Hair follicular keratinocyte (primary cell): ENCODE measurements around the gene DCC. TPM values are rescaled to one million over a fixed set of nuclear protein-coding genes. Genes with fewer than 3 reads are reported as not detected.

Experiments used
- total RNA-seq: library from RNA; depleted of rRNA; stranded (reverse); fragments of >200 nt; gene quantifications from 2 replicates; pipeline ENCODE4 v1.2.3, GENCODE V29; 2015

Gene DCC, protein sequence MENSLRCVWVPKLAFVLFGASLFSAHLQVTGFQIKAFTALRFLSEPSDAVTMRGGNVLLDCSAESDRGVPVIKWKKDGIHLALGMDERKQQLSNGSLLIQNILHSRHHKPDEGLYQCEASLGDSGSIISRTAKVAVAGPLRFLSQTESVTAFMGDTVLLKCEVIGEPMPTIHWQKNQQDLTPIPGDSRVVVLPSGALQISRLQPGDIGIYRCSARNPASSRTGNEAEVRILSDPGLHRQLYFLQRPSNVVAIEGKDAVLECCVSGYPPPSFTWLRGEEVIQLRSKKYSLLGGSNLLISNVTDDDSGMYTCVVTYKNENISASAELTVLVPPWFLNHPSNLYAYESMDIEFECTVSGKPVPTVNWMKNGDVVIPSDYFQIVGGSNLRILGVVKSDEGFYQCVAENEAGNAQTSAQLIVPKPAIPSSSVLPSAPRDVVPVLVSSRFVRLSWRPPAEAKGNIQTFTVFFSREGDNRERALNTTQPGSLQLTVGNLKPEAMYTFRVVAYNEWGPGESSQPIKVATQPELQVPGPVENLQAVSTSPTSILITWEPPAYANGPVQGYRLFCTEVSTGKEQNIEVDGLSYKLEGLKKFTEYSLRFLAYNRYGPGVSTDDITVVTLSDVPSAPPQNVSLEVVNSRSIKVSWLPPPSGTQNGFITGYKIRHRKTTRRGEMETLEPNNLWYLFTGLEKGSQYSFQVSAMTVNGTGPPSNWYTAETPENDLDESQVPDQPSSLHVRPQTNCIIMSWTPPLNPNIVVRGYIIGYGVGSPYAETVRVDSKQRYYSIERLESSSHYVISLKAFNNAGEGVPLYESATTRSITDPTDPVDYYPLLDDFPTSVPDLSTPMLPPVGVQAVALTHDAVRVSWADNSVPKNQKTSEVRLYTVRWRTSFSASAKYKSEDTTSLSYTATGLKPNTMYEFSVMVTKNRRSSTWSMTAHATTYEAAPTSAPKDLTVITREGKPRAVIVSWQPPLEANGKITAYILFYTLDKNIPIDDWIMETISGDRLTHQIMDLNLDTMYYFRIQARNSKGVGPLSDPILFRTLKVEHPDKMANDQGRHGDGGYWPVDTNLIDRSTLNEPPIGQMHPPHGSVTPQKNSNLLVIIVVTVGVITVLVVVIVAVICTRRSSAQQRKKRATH (N-terminal part only)
- total RNA-seq, result not detected in 2 replicates

GRCh38 chr18:52339891-52340371 is at the start of gene DCC:
DCC (plus strand) TSS chr18:52340197; CDS start chr18:52340788, 591 bp downstream.

